Posterior cingulate gyrus (tissue), 11 donors: ENCODE results near the gene QSOX2.
"Not testable (repeated sequence)": the region's sequence is repeated elsewhere in the genome, so short reads cannot be mapped to it uniquely, and the experiment has no call there.

Source experiments
- DNase-seq, 10 donors: peaks; one replicate each; pipeline versions ENCODE4 v3.0.0 to v3.0.0-alpha.2; 2020 to 2021; ENCODE audit warnings: mixed read lengths in 3 of 10
- intact Hi-C: fragments of 100-400 bp; cut with DNase I; formaldehyde crosslinking; loops from one replicate; pipeline ENCODE4 v1.15.1; 2023

The QSOX2 gene

DNA sequence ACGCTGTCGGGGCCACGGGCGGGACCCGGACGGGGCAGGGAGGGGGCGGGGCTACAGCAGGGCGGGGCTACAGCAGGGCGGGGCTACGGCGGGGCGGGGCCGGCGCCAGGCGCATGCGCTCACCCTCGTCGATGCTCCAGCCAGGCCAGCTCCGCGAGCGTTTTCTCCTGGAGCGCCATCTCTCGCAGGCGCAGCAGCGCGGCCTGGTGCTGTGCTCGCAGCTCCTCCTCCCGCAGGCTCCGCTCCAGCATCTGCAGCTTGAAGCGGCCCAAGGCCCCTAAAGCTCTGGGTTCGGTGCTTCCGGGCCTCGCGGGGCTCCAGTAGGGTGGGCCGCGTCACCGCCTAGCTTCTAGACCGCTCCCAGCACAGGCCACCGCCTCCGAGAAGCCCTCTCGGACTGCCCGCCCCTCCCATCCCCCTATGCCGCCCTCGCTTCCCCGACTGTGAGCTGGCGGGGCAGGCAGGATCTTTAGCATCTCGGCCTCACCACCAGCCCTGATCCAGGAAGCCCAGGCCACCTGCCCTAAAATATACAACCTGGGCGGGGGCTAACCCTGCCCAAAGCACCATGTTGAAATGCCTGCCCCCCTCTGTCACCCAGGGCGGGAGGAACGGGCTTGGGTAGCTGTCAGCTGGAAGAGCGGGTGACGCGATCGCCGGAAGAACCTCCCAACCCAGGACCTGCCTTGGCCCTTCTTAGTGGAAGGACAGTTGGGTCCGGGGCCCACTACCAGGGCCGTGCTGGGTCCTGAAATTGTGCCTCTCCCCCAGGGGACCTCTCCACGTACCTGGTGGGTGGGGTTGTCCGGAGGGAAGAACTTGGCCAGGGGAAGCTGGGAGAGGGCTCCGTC is 21.9 kb upstream of the QSOX2 start:
- intact Hi-C loops: loop anchor here (1.0 kb wide), 1 partner anchor 22 kb away; the partner anchor contains the start of gene QSOX2

GRCh38 chr9:136266641-136267040 is 21.0 kb upstream of the QSOX2 start:
- intact Hi-C loops: loop anchor here (1.0 kb wide), 1 partner anchor 21 kb away; the partner anchor contains the start of gene QSOX2
- not testable (repeated sequence) for DNase-seq

More for the DNA sequence above, 21.9 kb upstream of the QSOX2 start:
- DNase-seq: peak; percentile 67 to 97 (median 82)

DNA sequence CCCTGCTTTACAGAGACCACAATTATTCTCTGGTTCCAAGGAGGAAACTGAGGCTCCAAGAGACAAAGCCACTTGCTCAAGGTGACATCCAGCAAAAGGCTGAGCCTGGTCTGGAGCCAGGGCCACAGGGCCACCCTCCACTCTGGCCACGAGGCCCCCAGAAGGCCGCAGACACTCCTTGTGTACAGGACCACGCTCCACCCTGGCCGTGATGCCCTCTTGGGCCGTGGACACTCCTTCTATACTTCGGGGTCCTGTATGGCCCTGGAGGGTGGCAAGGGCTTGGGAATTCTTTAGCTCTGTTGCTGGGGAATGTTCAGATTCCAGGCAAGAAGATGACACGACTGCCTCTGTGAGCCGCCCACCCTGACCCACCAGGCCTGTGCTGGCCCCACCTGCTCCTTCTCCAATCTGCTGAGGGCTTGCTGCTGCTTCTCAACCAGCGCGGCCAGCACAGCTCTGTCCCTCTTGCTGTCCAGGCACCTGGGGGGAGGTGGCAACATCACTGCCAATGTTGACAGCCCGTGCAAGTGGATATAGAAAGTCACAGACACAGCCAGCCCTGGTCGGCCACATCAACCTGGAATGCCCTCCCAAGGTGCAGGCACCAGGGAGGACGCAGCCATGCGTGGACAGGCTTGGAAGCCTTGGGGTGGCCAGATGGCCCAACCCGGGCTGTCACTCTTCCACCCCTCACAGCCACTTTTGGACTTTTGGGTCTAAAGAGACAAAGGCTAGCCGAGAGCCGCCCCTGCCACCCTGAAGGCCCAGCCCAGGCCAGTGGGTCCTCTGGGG is 20.1 kb upstream of the QSOX2 start:
- no peak for DNase-seq

GRCh38 chr9:136264441-136265405 is 19.1 kb upstream of the QSOX2 start:
- intact Hi-C loops: no loop called here
- DNase-seq: peak in 1 of 10 donors; percentile 56

More for the DNA sequence above, 20.1 kb upstream of the QSOX2 start:
- intact Hi-C loops: no loop called here

- intact Hi-C loops: no loop called here
- DNase-seq: peak in 1 of 10 donors; percentile 76
Measured at GRCh38 chr9:136264031-136264430, 18.4 kb upstream of the QSOX2 start.

- intact Hi-C loops: no loop called here
- peak in 1 of 10 donors; percentile 59 for DNase-seq
Measured at GRCh38 chr9:136262671-136263178, 17.1 kb upstream of the QSOX2 start.

DNA sequence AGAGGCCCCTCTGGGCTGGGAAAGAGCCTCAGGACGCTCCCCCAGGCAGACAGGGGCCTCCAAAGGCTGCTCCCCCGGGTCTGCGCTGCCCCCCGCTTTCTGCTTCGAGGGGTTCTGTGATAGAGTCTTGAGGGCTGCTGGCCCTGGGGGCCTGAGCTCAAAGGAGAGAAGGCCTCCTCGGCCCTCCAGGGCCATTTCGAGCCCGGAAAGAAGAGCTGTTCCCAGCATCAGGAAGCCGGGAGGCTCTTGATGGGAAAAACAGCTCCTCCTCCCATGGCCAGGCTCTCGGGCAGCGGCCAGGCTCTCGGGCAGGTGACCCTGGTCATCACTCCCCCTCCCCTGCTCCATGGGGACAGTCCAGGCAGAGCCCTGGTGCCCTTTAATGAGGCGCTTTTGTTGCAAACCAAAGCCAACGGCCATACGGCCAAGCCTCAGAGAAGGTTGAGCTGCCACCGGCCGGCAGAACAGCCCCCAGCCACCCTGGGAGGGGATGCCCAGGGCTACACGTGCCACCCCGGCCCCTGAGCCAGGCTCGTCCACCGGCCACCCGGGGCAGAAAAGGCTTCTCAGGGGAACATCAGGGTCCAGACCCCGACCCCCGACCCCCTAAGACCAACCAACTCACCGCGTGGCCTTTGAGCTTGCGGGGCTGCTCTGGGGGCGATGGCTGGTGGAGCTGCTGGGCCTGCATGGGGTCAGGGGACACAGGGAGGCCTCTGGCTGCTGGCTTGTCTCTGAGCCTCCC is 16.2 kb upstream of the QSOX2 start:
- intact Hi-C loops: no loop called here
- DNase-seq: peak in 1 of 10 donors; percentile 81

- DNase-seq: peak in 1 of 10 donors; percentile 54
- intact Hi-C loops: no loop called here
Measured at GRCh38 chr9:136260936-136261472, 15.4 kb upstream of the QSOX2 start.

DNA sequence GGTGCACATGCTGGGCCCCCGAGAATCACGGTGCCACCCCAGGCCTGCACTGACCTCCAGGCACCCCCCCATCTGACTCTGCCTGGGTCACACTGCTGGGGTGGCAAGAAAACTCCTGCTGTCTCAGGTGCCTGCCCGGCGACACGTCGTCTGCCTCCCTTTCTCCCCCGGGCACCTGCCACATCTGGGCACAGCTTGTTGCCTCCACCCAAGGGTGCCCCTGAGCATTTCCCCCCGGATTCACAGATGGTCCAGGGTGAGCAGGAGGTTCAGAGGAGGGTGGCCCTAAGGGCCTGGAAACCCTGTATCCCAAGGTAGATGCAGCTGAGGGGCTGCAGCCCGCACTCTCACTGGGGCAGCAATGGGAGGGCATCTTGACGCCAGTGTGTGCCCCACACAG is 14.9 kb upstream of the QSOX2 start:
- DNase-seq: peak in 1 of 10 donors; percentile 62
- intact Hi-C loops: no loop called here

DNA sequence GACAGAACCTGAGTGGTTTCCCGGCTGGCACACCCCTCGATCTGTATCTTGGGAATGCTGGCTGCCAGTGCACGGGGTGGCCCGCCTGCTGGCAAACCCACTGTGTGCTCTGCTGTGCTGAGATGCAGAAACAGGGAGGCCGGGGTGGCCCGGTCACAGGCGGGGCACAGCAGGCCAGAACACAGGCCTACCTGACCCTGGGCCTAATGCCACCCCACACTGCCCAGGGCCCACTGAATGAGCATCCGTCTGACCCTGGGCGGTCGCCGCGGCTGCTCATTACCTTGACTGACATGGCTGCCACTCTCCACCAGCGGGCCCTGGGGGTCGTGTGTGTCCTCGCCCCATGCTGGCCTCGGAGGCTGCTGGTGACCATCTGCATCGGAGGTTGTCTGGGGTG is 14.2 kb upstream of the QSOX2 start:
- intact Hi-C loops: no loop called here
- peak in 1 of 10 donors; percentile 81 for DNase-seq

GRCh38 chr9:136259517-136259813 is 13.9 kb upstream of the QSOX2 start:
- intact Hi-C loops: no loop called here
- DNase-seq: peak in 1 of 10 donors; percentile 76

DNA sequence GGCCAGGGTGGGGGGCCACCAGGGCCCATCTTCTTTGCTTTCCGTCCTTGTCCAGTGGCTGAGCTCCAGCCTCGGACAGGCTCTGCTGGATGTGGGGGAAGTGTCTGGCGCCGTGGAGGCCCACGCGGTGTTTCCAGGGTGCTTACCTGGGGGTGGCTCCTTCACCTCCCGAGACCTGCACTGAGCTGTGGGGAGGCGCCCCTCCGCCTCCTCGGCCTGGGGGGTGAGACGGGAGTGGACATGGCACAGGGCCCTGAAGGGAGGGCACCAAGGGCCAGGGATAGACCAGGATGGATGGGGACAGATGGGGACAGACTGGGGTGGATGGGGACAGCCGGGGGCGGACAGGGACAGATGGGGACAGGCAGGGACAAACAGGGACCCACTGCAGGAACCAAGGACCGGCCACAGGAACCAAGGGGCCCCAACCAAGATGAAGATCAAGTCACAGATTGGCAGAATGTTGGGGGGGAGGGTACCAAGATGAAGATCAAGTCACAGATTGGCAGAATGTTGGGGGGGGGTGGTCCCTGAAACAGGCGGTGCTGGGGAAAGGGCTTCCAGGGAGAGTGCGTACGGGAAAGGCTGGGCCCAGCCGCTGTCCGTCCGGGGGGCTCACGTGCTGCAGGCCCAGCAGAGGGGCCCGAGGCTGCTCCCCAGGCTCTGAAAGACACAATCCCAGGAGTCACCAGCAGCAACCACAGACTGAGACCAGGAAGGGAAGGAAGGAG is 13.3 kb upstream of the QSOX2 start:
- DNase-seq: no peak
- intact Hi-C loops: no loop called here

DNA sequence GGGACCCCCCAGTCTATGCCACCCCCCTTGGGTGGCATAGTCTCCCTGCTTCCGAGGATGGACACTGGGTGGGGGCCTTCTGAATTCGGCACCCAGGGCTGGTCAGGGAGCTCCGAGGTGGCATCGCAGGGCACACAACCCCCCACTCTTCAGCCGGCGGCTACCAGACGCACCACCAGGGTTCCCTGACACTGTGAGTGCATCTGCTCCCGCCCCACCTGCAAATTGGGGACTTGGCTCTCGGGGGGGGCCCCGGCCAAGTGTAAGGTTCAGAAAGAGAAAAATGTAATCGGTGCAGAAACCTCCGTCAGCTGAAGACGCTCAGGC is 12.7 kb upstream of the QSOX2 start:
- intact Hi-C loops: no loop called here
- DNase-seq: no peak

GRCh38 chr9:136257381-136258298 is 12.0 kb upstream of the QSOX2 start:
- no peak for DNase-seq
- intact Hi-C loops: no loop called here

DNA sequence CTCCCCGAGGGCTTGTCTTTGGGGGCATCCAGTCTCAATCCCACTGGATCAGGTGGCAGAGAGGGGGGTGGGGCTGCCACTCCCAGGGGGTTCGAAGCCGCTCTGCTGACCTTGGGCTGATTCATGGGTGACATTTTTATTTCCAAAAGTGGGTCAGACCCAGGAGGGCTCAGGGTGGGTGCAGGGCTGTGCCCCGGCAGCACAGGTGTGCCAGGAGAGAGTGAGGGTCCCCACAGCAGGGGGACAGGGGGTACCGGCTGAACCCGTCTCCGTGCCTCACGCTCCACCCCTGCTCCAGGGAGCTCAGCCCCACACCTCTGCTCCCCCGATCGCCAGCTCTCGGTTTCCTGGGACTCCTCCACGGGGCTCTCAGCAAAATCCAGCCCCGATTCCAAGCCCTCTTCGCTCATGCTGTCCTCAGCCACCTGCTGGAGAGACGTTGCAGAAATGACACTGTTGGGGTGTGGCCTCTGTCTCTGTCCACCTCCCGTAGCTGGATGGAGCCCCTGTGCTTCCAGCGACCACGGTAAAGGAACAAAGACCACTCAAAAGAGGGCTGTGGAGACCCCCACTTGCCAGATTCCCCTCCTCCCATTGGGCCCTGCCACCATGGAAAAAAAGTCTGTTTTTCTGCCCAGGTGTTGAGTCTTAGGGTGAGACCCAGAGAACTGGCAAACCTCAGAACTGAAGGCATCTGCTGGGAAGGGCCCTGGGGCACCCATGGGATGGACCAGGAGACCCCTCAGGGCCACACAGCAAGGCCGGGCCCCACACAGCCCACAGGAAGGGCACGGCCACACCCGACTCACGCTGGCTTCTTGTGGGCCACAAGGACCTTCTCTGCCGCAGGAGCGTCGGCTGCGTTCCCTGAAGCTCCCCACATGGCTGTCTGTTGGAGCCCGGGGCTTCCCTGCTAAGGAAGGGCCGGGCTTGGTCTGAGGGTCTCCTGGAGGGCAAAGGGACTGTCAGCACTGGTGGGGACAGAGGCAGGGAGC is 10.6 kb upstream of the QSOX2 start:
- intact Hi-C loops: no loop called here
- DNase-seq: no peak

DNA sequence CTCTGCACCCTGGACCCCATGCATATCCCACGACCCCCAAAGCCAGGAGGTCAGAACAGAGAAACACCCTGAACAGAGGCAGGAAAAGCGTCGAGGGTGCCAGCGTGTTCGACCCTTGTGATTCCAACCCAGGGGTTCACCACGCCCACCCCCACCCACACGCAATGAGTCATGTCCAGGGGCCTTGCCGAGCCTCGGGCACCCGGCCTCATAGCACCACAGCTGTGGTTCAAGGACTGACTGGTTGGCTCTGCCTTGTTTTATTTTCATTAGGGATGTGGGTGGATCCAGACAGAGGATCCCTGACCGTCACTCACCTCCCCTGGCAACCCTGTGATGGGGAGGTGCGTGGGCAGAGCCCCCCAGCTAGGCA is 9.5 kb upstream of the QSOX2 start:
- no peak for DNase-seq
- intact Hi-C loops: no loop called here
